GM19099 (cell line): Measurements from ENCODE around the gene U2SURP.

Experiments used
- POLR2A ChIP-seq: IDR thresholded peaks from 3 replicates; pipeline ENCODE4 v1.6.1; 2011; ENCODE audit warnings: low read depth; ENCODE audit not compliant: insufficient read length; ENCODE audit errors: extremely low read depth

U2SURP gene

DNA sequence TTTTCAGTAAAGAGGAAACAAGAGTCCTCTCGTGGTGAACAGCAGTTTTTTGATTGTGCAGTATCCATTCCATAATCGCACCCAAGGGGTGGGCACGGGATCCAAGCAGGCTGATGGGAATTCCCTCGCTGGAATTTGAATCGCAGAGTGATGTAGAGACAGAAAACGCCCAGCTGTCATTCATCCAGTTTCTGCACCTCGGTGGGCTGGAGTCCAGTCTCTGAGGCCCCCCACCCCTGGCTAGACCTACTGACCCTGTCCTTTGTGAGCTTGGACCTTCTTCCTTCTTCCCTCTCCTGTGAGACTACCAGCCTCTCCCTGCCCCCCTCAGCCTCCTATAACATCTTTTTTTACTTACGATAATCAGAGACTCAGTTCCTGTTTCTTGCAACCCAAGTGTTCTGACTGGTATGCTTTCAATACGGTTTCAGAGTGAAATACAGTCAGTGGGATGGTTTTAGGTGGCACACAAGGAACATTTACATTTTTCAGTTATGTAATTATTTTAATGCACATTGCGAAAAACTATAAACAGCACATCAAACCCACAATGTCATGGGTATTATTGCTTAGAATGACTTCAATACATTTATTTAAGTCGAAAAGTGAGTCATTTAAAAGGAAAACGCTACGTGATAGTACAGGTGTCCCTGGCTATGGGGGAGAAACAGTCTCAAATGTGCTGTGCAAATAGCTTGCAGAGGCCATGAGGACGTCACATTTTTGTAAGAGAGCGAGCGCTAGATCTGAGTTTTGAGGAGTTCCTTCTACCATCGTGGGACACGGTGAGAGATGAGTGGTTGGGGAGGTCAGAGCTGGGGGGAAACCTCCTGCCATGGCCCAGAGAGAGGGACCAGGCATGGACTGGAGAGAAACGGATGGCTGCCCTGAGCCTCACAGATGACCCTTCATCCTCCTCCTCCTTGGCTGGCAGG is 80.7 kb downstream of the U2SURP start:
- no peak for TF ChIP-seq POLR2A

- no peak for TF ChIP-seq POLR2A
Measured at GRCh38 chr3:143083781-143084180, 82.4 kb downstream of the U2SURP start.

DNA sequence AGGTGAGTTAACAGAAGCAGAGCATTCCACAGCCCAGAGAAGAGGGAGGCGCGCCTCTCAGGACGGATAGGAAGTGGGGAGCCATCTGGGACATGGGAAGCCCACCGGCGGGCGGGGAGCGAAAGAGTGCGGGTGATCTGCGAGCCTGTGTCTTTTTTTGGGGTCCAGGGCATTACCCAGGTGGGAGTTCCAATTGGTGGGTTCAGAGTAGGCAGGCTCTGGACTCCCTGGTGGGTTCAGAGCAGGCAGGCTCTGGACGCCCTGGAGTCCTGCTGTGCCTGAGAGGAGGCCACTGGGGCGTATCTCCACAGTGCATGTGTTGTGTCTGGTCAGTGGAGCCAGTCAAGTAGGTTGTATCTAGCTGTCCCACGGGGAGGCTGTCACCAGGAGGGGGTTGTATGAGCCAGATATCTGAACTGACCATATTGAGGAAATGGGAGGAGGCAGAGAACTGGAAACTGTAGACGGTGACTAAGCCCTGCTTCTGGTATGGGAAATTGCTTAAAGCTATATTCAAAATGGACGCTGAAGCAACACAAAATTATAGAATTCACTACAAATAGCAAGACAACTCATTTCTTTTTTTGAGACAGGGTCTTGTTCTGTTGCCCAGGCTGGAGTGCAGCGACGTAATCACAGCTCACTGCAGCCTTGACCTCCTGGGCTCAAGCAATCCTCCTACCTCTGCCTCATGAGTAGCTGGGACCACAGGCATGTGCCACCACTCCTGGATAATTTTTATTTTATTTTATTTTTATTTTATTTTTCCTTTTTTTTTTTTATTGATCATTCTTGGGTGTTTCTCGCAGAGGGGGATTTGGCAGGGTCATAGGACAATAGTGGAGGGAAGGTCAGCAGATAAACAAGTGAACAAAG is 83.7 kb downstream of the U2SURP start:
- TF ChIP-seq POLR2A: no peak

GRCh38 chr3:143088835-143089234 is 87.5 kb downstream of the U2SURP start:
- TF ChIP-seq POLR2A: no peak

DNA sequence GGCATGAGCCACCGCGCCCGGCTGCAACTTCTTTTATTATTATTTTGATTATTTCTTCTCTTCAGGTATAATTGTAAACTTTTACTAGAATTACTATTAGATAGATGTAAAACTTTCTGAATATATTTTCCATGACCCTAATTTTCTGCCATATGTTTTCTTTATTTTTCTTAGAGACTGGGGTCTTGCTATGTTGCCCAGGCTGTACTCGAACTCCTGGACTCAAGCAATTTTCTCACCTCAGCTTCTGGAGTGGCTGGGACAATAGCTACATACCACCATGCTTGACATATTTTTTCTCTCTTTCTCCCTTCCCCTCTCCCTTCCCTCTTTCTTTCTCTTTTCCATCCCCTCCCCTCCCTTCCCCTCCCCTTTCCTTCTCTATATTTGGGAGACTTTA is 88.6 kb downstream of the U2SURP start:
- no peak for TF ChIP-seq POLR2A

DNA sequence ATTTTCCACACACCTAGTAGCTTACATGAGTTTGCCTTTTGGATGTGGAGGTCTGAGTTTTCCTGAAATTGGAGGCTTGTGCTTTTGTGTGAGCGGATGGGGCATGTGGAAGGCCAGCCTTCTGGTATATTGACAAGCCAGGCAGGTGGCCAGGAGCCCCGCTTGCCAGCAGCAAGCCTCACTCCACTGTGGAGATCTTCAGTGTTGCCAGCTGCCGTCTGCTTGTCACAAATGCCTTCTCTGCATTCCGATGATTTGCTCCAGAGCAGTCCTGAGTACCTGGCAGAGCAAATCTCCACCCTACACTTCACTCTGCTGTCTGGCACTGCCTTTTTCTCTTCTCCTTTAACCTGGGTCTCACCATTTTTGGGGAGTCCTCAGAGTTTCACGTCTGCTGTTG is 89.1 kb downstream of the U2SURP start:
- TF ChIP-seq POLR2A: no peak

DNA sequence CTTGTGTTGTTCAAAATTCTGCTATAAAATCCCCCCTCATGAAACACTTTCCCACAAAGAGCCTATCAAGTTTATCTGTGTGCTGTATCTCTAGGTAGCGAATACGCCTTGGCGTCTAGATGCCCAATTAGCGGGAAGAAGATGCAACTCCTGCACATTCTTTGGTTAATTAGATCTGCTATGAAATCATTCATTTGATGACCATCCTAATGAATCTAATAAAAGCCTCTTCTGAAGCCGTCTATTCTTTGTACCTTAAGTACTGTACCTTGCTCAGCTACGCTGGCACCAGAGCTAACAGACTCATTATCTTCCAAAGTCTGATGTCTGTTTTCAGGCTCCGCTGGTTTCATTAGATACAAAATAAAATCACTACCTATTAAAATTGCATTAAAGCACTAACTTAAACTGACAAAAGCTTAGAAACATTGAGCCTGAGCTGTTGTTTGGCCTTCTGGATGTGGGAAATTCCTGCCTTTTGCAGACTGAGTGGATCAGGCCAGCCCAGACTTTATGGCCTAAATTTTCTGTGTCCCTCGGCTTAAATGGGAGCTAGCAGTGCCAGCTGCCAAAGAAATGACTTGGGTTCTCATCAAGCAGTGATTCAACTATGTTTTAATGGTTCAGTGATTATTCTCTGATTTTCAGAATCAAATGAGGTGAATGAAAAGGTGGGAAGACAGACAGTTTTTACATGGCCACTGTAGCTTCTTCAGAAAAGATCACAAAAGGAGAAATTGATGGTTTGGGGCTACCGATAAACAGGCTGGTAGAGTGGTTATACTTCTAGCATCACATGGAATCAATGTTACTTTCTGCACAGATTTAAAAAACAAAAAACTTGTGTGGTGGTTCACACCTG is 89.8 kb downstream of the U2SURP start:
- TF ChIP-seq POLR2A: no peak

DNA sequence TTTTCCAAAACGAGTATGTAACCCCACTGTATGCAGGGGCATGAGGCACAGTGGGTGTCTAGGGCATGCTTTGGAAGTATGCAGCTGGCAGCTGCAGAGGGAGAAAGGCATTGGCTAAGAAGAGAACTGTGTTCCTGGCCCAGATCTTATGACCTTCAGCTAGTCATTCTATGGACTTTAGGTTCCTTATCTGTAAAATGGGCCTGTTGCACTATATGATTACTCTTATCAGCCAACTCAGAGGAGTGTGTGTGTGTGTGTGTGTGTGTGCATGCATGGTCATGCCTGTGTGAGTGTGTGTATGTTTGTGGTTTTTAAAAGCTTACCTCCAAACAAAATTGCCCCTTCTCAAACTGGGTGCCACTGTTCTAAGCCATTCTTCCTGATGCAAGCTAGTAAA is 90.8 kb downstream of the U2SURP start:
- no peak for TF ChIP-seq POLR2A

GRCh38 chr3:143095813-143096212 is 94.4 kb downstream of the U2SURP start:
- TF ChIP-seq POLR2A: no peak

DNA sequence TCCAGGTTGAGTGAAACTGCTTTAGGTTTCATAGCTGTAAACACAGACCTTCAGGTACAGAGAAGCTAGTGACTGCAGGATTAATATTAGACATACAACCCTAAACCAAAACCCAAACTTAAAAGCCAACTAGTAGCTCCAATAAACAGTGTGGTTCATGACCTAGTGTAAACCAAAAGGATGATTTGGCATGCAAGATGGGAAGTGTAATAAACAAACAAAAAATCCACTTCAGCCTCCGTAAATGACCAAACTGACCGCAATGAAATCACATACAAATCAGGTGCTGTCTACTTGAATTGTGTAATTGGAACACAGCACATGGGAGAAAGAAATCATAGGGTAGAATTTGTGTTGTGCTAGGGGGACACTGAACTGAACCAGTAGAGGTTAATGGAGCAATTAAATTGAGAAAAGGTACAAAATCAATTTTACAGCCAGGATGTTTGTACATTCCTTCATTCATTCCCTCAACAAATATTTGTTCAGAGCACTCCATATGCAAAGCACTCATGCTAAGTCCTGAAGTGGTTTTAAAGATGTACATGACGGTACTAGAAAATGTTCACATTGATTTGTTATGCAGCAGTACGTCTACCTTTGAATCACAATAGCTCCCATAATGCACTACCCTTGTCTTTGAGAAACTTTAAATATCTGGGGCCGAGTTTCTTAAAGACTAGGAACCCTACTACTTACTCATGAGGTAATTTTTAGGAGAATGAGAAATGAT is 96.8 kb downstream of the U2SURP start:
- no peak for TF ChIP-seq POLR2A

- TF ChIP-seq POLR2A: no peak
Measured at GRCh38 chr3:143099210-143099609, 97.8 kb downstream of the U2SURP start.

GRCh38 chr3:143099690-143100089 is 98.3 kb downstream of the U2SURP start:
- TF ChIP-seq POLR2A: no peak

- TF ChIP-seq POLR2A: no peak
Measured at GRCh38 chr3:143100451-143100850, 99.1 kb downstream of the U2SURP start.

DNA sequence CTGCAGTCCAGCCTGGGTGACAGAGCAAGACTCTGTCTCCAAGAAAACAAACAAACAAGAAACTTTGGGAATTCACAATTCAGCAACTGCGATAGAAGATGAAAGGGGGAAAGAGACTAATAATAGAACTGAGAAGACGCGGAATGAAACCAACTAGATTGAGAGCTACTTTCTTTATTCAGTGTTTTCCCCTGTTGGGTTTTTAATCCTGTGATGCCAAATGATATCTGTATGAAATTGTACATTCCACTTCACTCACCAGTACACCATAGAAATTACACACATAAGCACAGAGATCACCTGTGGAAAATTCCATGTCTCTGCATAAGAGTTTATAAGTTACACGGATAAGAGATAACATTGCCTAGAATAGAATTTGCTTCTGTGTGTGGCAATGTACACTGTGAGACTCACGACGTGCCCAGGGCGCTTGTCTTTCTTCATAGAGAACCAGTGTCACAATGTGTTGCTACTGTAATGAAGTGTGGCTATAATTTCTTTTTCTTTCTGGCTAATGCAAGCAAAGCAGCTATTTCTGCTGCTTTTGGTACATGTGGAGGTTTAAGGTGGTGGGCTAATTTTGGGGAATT is 100.5 kb downstream of the U2SURP start:
- no peak for TF ChIP-seq POLR2A
